ENCODE results near the gene SLFNL1.

The SLFNL1 gene

GRCh38 chr1:40986328-40986783 is 35.2 kb downstream of the SLFNL1 start:
- no peak overlapping the region for H3K4me3 ChIP-seq (ENCODE audit: low read depth, low read length)
- in situ Hi-C loops (cut with HindIII; ENCODE audit: low sequenced_read_pairs) = no loop called here
- no peak for TF ChIP-seq CTCF (IDR thresholded peaks at IDR 0.05; ENCODE audit: low read depth, low read length, missing control alignments)

GRCh38 chr1:40985875-40986274 is 35.6 kb downstream of the SLFNL1 start:
- DNase-seq (ENCODE audit: low read depth) = no peak
- in situ Hi-C loops (cut with HindIII; ENCODE audit: low sequenced_read_pairs) = no loop called here
- no peak for TF ChIP-seq CTCF (IDR thresholded peaks at IDR 0.05; ENCODE audit: low read depth, low read length, missing control alignments)

More at GRCh38 chr1:40986328-40986783, 35.2 kb downstream of the SLFNL1 start:
- DNase-seq (ENCODE audit: low read depth) = no peak

GRCh38 chr1:40985161-40985560 is 36.4 kb downstream of the SLFNL1 start:
- H3K4me3 ChIP-seq (ENCODE audit: low read depth, low read length) = no peak overlapping the region
- in situ Hi-C loops (cut with HindIII; ENCODE audit: low sequenced_read_pairs) = no loop called here
- DNase-seq (ENCODE audit: low read depth) = no peak
- TF ChIP-seq CTCF (IDR thresholded peaks at IDR 0.05; ENCODE audit: low read depth, low read length, missing control alignments) = no peak

More at GRCh38 chr1:40985875-40986274, 35.6 kb downstream of the SLFNL1 start:
- H3K4me3 ChIP-seq (ENCODE audit: low read depth, low read length) = no peak overlapping the region

DNA sequence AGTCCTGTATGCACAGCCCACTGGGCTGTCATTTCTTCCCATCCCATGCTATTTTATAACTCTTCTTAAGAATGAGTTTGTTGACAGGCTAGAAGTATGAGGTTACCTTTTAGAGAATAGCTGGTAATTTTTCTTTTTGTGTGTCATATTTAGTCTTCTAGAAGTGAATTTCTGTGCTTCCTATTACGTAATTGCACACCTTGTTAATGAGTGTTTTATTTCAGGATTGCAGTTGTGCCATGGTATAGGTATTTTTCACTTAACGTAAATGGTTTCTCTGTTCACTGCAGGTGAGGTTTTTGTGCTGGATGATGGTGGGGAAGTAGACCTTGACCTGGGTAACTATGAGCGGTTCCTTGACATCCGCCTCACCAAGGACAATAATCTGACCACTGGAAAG is 37.0 kb downstream of the SLFNL1 start:
- no peak for TF ChIP-seq CTCF (IDR thresholded peaks at IDR 0.05; ENCODE audit: low read depth, low read length, missing control alignments)
- in situ Hi-C loops (cut with HindIII; ENCODE audit: low sequenced_read_pairs) = no loop called here
- DNase-seq (ENCODE audit: low read depth) = no peak
- no peak overlapping the region for H3K4me3 ChIP-seq (ENCODE audit: low read depth, low read length)

GRCh38 chr1:40984066-40984465 is 37.5 kb downstream of the SLFNL1 start:
- peak; percentile 42 for DNase-seq (ENCODE audit: low read depth)
- no peak for TF ChIP-seq CTCF (IDR thresholded peaks at IDR 0.05; ENCODE audit: low read depth, low read length, missing control alignments)
- no peak overlapping the region for H3K4me3 ChIP-seq (ENCODE audit: low read depth, low read length)
- in situ Hi-C loops (cut with HindIII; ENCODE audit: low sequenced_read_pairs) = no loop called here

DNA sequence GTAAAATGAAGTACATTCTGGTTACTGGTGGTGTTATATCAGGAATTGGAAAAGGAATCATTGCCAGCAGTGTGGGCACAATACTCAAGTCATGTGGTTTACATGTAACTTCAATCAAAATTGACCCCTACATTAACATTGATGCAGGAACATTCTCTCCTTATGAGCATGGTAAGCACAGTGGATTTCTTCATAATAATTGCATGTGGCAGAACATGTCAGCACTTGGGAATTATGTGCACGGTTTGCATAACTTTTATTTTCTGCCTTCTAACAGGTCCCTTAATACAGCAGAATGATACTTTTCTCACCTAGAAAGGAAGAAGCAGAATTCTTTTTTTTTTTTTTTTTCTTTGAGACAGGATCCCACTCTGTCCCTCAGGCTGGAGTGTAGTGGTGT is 38.2 kb downstream of the SLFNL1 start:
- DNase-seq (ENCODE audit: low read depth) = no peak
- in situ Hi-C loops (cut with HindIII; ENCODE audit: low sequenced_read_pairs) = no loop called here
- H3K4me3 ChIP-seq (ENCODE audit: low read depth, low read length) = no peak overlapping the region
- no peak for TF ChIP-seq CTCF (IDR thresholded peaks at IDR 0.05; ENCODE audit: low read depth, low read length, missing control alignments)

DNA sequence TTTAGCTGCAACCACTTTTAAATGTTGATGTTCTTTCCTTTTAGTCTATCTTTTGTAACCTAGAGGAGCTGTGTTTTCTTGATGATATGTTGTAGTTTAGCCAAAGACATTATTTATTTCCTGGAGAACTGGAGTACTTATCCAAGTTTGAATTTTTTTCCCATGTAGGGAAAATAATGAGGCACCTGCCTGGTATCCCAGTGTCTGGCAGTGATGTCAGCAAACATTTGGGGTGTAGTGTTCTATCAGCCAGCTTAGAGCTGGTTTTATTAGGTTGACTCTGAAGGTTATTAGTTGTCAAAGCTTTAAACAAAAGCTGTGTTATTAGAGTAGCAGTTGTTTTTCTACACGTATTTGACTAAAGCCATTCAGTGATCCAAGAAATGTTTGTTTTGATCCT is 38.8 kb downstream of the SLFNL1 start:
- H3K4me3 ChIP-seq (ENCODE audit: low read depth, low read length) = no peak overlapping the region
- no peak for DNase-seq (ENCODE audit: low read depth)
- no peak for TF ChIP-seq CTCF (IDR thresholded peaks at IDR 0.05; ENCODE audit: low read depth, low read length, missing control alignments)
- in situ Hi-C loops (cut with HindIII; ENCODE audit: low sequenced_read_pairs) = no loop called here

Measured in astrocyte of the cerebellum (primary cell).